Measurements from ENCODE around the gene IRF6. TPM values are rescaled to one million over a fixed set of nuclear protein-coding genes. Genes with fewer than 3 reads are reported as not detected.

Gene IRF6
- total RNA-seq, 1 donor from 2014 or later: 7.6 TPM

GRCh38 chr1:209778102-209778501 is 27.8 kb downstream of the IRF6 start:
- H3K9me3 ChIP-seq: no peaks in the 10 kb centered on the region
- H3K27me3 ChIP-seq: no peaks in the 10 kb centered on the region
- H3K36me3 ChIP-seq: no peaks in the 10 kb centered on the region
- intact Hi-C loops (cut with DNase I): no loop called here
- H3K27ac ChIP-seq: no peak overlapping the region
- no peak overlapping the region for H3K4me3 ChIP-seq
- no peak for TF ChIP-seq CTCF (IDR thresholded peaks at IDR 0.05)
- no peaks in the 10 kb centered on the region for H3K4me1 ChIP-seq
- DNase-seq (ENCODE audit: low spot score in 2 of 2): no peak

- H3K27ac ChIP-seq: no peak overlapping the region
Observed at GRCh38 chr1:209777587-209777986, 28.4 kb downstream of the IRF6 start.

DNA sequence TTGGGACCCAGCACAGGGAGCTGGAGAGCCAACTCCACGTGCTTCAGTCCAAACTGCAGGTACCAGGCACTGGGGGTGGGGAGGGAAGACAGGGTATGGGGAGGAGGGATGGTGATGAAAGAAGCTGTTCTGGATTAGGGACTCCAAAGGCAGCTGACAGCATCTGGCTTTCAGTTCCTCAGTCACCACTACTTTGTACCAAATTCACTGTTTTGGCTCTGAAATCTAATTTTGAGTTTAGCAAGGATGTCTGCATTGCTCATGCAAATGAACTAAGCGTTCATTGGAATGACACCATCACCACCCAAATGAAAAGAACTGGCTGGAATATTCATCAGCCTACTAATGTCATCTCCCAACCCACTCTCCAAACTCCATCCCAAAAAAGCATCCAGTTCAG is 30.3 kb downstream of the IRF6 start:
- no peaks in the 10 kb centered on the region for H3K9me3 ChIP-seq
- DNase-seq (ENCODE audit: low spot score in 2 of 2): no peak
- intact Hi-C loops (cut with DNase I): no loop called here
- H3K4me1 ChIP-seq: no peaks in the 10 kb centered on the region
- TF ChIP-seq CTCF (IDR thresholded peaks at IDR 0.05): no peak
- no peak overlapping the region for H3K4me3 ChIP-seq
- no peaks in the 10 kb centered on the region for H3K36me3 ChIP-seq
- no peak overlapping the region for H3K27ac ChIP-seq
- no peaks in the 10 kb centered on the region for H3K27me3 ChIP-seq

More at GRCh38 chr1:209777587-209777986, 28.4 kb downstream of the IRF6 start:
- intact Hi-C loops (cut with DNase I): no loop called here
- H3K4me1 ChIP-seq: no peaks in the 10 kb centered on the region
- H3K9me3 ChIP-seq: no peaks in the 10 kb centered on the region
- no peak for DNase-seq (ENCODE audit: low spot score in 2 of 2)
- H3K4me3 ChIP-seq: no peak overlapping the region
- no peak for TF ChIP-seq CTCF (IDR thresholded peaks at IDR 0.05)
- no peaks in the 10 kb centered on the region for H3K36me3 ChIP-seq
- no peaks in the 10 kb centered on the region for H3K27me3 ChIP-seq

DNA sequence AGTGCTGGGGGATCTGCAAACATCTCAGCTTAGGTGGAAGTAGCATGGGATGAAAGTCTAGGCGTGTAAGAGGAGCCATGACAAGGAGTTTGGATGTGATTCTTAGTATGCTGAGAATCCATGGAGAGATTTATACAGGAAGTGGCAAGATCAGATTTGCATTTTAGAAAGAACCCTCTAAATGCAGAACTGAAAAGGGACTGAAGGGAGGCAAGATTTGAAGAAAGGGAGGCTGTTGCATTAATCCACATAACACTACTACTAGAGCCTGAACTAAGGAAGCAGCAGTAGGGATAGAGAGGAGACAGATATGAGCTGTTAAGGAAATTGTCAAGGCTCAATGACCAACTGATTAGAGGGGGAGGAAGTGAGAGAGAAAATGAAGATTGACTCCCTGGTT is 31.4 kb downstream of the IRF6 start:
- Histone ChIP-seq H3K9me3 (no peaks in the 10 kb centered on the region), H3K36me3 (no peaks in the 10 kb centered on the region), H3K4me3 (no peak overlapping the region), H3K4me1 (peaks cover 0 to 7% of the 10 kb centered on the region in 2 donors), H3K27ac (no peak overlapping the region), H3K27me3 (no peaks in the 10 kb centered on the region)
- no peak for TF ChIP-seq CTCF (IDR thresholded peaks at IDR 0.05)
- DNase-seq (ENCODE audit: low spot score in 2 of 2): no peak
- intact Hi-C loops (cut with DNase I): no loop called here

GRCh38 chr1:209772126-209772525 is 33.8 kb downstream of the IRF6 start:
- H3K9me3 ChIP-seq: no peaks in the 10 kb centered on the region
- DNase-seq (ENCODE audit: low spot score in 2 of 2): no peak
- H3K27me3 ChIP-seq: no peaks in the 10 kb centered on the region
- TF ChIP-seq CTCF (IDR thresholded peaks at IDR 0.05): no peak
- intact Hi-C loops (cut with DNase I): no loop called here
- no peak overlapping the region for H3K27ac ChIP-seq
- no peaks in the 10 kb centered on the region for H3K36me3 ChIP-seq
- no peak overlapping the region for H3K4me3 ChIP-seq
- H3K4me1 ChIP-seq: peaks cover 6 to 16% of the 10 kb centered on the region in 2 donors
